HG02852 (cell line): ENCODE data around the gene OBSCN.
A peak's percentile ranks its signal among the peaks of the same experiment; 100 is the strongest.
"Not testable (repeated sequence)": the region's sequence is repeated elsewhere in the genome, so short reads cannot be mapped to it uniquely, and the experiment has no call there.

Experiments used
- ATAC-seq: cut with Tn5 transposase; IDR thresholded peaks from one replicate; pipeline ENCODE4 v1.9.1; 2021; ENCODE audit warnings: mild to moderate bottlenecking, moderate library complexity; ENCODE audit not compliant: unreplicated experiment

The OBSCN gene

GRCh38 chr1:228212415-228212965, 4.6 kb downstream of the OBSCN start:
- ATAC-seq: no peak

DNA sequence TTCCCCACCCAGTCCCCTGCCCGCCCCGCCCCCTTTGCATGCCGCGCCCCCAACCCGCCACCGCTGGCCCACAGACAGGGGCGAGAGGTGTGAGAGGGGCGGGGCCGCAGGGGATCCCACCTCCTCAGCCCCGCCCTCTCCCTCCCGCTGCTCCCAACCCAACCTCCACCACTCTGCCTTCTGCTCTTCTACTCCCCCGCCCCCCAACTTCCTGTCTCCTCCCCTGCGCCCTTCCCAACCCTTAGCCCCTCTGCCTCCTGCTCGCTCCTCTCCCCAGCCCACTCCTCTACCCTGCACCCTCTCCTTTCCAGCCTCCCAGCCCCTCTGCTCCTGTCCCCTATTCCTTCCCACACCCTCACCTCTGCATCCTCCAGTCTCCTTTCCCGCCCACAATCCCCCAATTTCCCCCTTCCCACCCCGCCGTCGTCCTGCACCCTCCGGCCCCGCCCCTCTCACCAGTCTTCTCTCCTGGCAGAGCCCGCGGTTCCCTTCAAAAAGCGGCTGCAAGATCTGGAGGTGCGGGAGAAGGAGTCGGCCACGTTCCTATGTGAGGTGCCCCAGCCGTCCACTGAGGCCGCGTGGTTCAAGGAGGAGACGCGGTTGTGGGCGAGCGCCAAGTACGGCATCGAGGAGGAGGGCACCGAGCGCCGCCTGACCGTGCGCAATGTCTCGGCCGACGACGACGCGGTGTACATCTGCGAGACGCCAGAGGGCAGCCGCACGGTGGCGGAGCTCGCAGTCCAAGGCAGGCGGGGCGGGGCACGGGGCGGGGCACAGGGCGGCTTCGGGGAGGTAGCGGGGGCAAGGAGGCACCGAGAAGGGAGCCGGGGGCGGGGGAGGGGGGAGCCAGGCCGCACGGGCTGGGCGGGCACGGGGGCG, 5.4 kb downstream of the OBSCN start:
- ATAC-seq: peak; percentile 82

- ATAC-seq: no peak
These were observed 6.3 kb downstream of the OBSCN start for GRCh38 chr1:228213917-228214808.

DNA sequence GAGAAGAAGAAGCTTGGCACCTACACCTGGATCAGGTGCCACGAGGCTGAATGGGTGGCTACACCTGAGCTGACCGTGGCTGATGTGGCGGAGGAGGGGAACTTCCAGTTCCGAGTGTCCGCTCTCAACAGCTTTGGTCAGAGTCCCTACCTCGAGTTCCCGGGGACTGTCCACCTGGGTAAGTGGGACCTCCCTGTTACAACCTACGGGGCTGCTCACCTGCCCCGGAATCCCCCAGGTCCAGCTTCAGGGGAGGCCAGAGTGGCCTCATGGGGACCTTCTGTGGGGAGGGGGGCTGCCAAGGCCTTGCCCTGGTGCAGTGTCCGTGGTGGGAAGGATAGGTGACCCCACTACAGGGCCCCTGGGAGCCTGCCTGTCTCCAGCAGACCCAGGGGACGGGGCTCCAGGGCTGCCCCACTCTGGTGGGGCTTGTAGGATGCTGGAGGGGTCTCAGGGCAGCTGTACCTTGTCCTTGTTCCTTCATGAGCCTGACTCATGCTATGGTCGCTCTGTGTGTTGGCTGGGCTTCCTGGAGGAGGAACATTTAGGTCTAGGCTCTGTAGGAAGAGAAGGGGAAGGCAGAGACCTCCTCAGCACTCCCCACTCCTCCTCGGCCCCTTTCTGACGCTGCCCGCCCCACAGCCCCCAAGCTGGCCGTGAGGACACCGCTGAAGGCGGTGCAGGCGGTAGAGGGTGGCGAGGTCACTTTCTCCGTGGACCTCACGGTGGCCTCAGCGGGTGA, 7.2 kb downstream of the OBSCN start:
- no peak for ATAC-seq

DNA sequence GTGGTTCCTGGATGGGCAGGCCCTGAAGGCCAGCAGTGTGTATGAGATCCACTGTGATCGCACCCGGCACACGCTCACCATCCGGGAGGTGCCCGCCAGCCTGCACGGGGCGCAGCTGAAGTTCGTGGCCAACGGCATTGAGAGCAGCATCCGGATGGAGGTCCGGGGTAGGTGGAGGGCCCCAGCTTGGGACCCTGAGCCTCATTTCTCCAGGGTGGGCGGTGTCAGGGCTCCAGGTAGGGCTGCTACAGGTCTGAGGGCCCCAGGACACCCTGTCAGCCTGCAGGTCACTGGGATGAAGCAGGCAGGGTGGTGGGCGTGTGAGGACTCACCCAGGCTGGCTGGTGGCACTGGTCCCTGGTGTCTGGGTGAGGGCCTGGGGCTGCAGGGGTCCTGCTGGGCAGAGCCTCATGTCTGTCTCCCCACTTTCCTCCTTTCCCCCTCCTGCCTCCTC, 7.8 kb downstream of the OBSCN start:
- no peak for ATAC-seq

DNA sequence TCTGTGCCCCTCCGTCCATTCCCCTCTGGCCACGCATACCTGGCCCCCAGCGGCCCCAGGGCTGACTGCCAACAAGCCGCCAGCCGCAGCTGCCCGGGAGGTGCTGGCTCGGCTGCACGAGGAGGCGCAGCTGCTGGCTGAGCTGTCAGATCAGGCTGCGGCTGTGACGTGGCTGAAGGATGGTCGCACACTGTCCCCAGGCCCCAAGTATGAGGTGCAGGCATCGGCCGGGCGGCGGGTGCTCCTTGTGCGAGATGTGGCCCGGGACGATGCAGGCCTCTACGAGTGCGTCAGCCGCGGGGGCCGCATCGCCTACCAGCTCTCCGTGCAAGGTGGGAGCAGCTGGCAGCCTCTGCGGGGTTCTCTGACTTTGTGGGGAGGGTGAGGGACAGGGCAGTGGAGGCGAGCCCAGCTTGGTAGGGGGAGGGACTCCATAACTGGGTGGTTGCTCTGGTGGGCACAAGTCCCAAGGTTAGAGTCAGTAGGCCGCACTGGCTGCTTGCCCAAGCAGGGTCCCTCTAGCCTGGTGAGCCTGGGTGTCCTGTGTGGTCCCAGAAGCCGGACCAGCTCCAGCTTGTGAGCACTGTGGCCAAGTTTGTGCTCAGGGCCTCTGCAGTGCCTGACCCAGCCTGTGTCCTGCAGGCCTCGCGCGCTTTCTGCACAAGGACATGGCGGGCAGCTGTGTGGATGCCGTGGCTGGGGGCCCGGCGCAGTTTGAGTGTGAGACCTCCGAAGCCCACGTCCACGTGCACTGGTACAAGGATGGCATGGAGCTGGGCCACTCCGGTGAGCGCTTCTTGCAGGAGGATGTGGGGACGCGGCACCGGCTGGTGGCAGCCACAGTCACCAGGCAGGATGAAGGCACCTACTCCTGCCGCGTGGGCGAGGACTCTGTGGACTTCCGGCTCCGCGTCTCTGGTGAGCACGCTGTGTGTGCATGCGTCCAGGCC, 8.8 kb downstream of the OBSCN start:
- ATAC-seq: no peak

DNA sequence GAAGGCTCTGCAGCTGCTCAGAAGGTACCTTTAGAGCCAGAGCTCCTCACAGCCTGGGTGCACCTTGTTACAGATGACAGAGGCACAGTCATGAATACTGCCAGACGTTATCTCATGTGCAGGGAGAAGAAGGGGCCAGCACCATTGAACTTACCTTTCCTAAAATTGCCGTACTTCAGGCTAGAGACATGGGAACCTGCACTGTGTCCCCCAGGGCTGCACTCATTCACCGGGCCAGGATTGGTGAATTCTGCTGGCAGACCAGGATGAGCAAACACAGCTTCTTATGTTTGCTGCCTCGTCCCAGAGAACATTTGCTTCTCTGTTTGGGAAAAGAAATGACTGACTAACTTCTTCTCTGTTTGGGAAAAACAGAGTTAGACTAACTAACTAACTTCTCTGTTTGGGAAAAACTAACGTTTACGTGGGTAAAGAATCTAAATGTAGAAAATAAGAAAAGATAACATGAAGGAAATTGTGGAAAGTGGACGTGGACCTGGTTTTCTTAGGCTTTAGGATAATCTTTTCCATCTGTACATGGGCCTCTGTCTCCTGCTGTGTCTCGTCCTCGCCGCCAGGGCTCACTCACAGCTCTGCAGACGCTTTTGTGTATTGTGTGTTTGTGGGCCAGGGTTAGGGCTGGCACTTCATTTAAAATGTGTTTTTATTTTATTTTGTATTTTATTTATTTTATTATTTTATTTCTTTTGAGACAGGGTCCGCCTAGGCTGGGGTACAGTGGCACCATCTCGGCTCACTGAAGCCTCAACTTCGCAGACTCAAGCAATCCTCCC, 9.9 kb downstream of the OBSCN start:
- no peak for ATAC-seq

GRCh38 chr1:228218513-228219244, 10.8 kb downstream of the OBSCN start:
- no peak for ATAC-seq

- ATAC-seq: no peak
These were observed 11.6 kb downstream of the OBSCN start for GRCh38 chr1:228219245-228219961.

- ATAC-seq: no peak
These were observed 12.3 kb downstream of the OBSCN start for GRCh38 chr1:228219962-228220780.

GRCh38 chr1:228221097-228221496, 13.3 kb downstream of the OBSCN start:
- ATAC-seq: not testable (repeated sequence)

DNA sequence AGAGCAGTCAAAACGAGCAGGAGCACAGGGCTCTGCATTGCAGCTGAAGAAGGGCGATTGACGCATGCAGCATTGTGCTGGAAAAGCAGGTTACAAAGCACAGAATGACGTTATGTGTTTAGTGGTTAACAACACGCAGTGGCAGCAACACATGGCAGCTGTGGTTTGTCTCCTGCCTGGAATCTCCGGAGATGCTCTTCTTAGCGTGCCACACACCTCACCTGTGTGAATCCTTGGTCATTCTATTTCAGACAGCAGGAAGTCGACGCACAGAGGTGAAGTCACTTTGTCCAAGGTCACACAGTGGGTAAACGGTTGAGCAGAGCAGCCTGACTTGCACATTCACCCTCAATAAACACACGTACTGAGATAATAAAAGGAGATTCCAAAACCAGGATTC, 14.7 kb downstream of the OBSCN start:
- no peak for ATAC-seq

GRCh38 chr1:228224198-228225164, 16.6 kb downstream of the OBSCN start:
- no peak for ATAC-seq

DNA sequence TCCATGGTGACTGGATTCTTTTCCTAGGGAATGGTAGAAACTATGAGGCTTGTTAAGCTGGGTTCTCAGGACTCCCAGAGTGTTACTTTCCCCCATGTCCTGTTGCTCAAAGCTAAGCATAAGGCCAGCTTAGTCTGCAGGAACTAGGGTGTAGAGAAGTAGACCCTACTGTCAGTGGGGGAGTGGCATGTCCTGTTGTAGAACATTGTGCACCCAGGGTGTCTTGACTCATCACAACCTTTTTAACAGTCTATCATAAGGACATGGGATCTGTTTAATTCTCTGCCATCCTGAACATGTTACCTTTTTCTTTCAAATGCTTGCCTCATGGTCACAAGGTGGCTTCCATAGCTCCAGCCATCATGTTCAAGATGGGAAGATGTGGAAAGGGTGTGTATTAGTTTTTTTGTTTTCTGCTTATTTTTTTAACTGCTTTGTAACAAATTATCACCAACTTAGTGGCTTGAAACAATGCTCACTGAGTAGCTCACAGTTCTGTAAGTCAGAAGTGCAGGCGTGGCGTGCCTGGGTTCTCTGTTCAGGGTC, 17.4 kb downstream of the OBSCN start:
- no peak for ATAC-seq

GRCh38 chr1:228225740-228226139, 17.9 kb downstream of the OBSCN start:
- no peak for ATAC-seq
